Stimulated activated naive CD8-positive, alpha-beta T cell treated with anti-CD3 and anti-CD28 coated beads, Interleukin-15, Interleukin-2, amounts not matched to agents 100 ng/mL and 50 ng/mL, for 24 hours (primary cell): ENCODE measurements around the gene BMP7.
"Not testable (repeated sequence)": the region's sequence is repeated elsewhere in the genome, so short reads cannot be mapped to it uniquely, and the experiment has no call there.

Experiments
- H3K27ac Mint-ChIP-seq: one replicate; pipeline ENCODE4 v1.8.0; 2021; ENCODE audit warnings: mild to moderate bottlenecking, mixed read lengths
- H3K27me3 Mint-ChIP-seq: one replicate; pipeline ENCODE4 v1.8.0; 2021; ENCODE audit warnings: mixed read lengths
- H3K36me3 Mint-ChIP-seq: one replicate; pipeline ENCODE4 v1.8.0; 2021; ENCODE audit warnings: low read depth, mixed read lengths
- H3K4me1 Mint-ChIP-seq: one replicate; pipeline ENCODE4 v1.8.0; 2021; ENCODE audit warnings: low read depth, mixed read lengths
- H3K4me3 Mint-ChIP-seq: one replicate; pipeline ENCODE4 v1.8.0; 2021; ENCODE audit warnings: mild to moderate bottlenecking, mixed read lengths
- H3K9me3 Mint-ChIP-seq: one replicate; pipeline ENCODE4 v1.8.0; 2021; ENCODE audit warnings: mixed read lengths

BMP7 gene

GRCh38 chr20:57292611-57293010 is 26.2 kb upstream of the BMP7 start:
- Mint-ChIP-seq H3K36me3 (no peaks in the 10 kb centered on the region), H3K27ac (no peak overlapping the region), H3K4me3 (no peak overlapping the region), H3K9me3 (no peaks in the 10 kb centered on the region), H3K4me1 (no peaks in the 10 kb centered on the region), H3K27me3 (peaks cover 34% of the 10 kb centered on the region)

DNA sequence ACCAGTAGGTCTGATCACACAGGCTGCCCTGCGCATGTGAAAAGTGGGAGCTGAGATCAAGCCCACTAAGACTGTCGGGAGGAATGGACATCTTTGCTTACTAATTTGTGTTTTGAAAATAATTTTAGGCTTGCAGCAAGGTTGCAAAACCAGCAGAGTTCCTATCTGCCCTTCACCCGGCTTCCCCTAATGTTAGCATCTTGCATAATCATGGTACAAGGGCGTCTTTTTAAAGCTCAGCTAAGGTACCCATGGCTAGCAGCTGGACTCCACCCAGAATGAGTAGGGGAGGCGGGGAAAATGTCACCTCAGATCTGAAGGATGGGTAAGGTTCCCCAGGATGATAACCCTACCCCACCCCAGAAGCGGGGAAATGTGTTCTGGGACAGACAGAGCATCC is 25.3 kb upstream of the BMP7 start:
- no peak overlapping the region for H3K27ac Mint-ChIP-seq
- no peaks in the 10 kb centered on the region for H3K36me3 Mint-ChIP-seq
- H3K4me1 Mint-ChIP-seq: no peaks in the 10 kb centered on the region
- H3K9me3 Mint-ChIP-seq: no peaks in the 10 kb centered on the region
- no peak overlapping the region for H3K4me3 Mint-ChIP-seq
- H3K27me3 Mint-ChIP-seq: peaks cover 40% of the 10 kb centered on the region

GRCh38 chr20:57291003-57291402 is 24.6 kb upstream of the BMP7 start:
- Mint-ChIP-seq H3K27ac (no peak overlapping the region), H3K36me3 (no peaks in the 10 kb centered on the region), H3K4me1 (no peaks in the 10 kb centered on the region), H3K27me3 (peaks cover 46% of the 10 kb centered on the region), H3K4me3 (no peak overlapping the region), H3K9me3 (no peaks in the 10 kb centered on the region)

DNA sequence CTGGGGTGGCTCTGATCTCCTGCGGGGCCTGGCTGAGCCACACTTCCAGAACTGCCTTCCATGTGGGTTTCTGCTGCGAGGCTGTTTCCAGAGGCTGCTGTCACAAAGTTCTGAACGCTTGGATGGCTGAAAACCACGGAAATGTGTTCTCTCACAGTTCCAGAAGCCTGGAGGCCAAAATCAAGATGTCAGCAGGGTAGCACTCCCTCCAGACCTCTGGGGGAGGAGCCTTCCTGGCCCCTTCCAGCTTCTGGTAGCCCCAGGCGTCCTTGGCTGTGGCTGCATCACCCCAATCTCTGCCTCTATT is 23.7 kb upstream of the BMP7 start:
- H3K4me3 Mint-ChIP-seq: no peak overlapping the region
- H3K27me3 Mint-ChIP-seq: peaks cover 46% of the 10 kb centered on the region
- no peak overlapping the region for H3K27ac Mint-ChIP-seq
- H3K9me3 Mint-ChIP-seq: no peaks in the 10 kb centered on the region
- H3K4me1 Mint-ChIP-seq: no peaks in the 10 kb centered on the region
- no peaks in the 10 kb centered on the region for H3K36me3 Mint-ChIP-seq

DNA sequence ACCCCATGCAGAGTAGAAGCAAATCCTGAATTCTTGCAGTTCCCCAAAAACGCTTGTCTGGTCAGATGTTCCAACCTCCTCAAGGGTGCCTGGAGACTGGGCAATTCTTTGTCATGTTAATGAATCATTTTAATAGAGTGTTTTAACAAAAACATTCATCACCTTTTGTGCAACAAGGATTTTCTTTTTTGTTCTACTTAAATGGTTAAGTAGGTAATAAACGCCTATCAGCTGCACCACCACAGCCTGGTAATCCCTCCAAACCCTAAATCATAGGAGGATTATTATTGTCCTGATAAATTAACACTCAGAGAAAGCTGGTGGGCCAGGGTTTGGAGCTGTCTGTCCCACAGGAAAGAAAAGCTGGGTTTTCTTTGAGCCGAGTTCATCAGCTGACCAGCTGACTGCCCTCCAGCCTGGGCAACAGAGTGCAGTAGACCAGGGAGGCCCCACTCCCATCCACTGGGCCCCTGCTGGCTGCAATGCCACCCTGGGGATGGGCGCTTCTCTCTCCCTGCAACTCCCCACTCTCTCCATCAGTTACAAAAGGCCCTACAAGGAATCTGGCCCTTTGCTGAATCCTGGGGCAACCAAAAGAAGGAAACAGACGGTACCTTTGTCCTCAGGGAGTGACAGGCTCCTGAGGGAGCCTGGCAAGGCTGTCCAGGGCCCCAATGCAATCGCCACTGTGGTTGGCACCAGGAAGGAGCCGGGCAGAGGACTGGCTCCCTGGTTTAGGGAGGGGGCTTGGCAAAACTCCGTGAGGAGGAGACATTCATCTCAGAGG is 23.1 kb upstream of the BMP7 start:
- Mint-ChIP-seq H3K36me3 (no peaks in the 10 kb centered on the region), H3K4me1 (no peaks in the 10 kb centered on the region), H3K27me3 (peaks cover 46% of the 10 kb centered on the region), H3K27ac (no peak overlapping the region), H3K9me3 (no peaks in the 10 kb centered on the region), H3K4me3 (no peak overlapping the region)

DNA sequence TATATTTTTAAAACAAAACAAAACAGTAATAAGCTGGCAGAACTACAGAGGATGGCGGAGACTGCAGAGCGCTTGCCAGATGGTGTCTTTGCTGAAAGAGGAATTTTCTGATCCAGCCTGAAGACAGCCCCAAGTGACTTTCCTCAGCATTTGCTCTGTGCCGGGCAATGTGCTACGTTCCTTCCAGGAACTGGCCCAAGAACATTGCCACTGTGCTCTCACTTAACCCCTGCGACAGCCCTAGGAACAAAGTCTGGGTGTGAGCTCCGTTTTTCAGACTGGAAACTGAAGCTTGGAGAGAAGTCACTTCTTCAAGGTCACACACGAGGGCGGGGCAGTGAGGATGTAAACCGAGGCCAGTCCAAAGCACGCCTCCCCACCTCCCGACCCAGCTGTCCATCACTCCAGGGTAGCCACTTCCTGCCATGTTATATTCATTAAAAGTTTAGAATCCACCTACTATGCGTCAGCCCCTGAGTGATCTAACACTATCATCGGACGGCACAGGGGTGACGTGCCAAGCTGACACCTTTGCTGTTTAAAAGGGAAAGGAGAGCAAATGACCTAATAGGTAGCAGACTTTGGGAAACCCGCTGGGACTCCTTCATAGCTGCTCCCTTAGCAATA is 22.3 kb upstream of the BMP7 start:
- H3K27me3 Mint-ChIP-seq: peaks cover 53% of the 10 kb centered on the region
- no peaks in the 10 kb centered on the region for H3K4me1 Mint-ChIP-seq
- no peak overlapping the region for H3K4me3 Mint-ChIP-seq
- H3K27ac Mint-ChIP-seq: no peak overlapping the region
- no peaks in the 10 kb centered on the region for H3K36me3 Mint-ChIP-seq
- H3K9me3 Mint-ChIP-seq: no peaks in the 10 kb centered on the region

- Mint-ChIP-seq H3K4me3 (no peak overlapping the region), H3K9me3 (no peaks in the 10 kb centered on the region), H3K27me3 (peaks cover 59% of the 10 kb centered on the region), H3K36me3 (no peaks in the 10 kb centered on the region), H3K27ac (no peak overlapping the region), H3K4me1 (no peaks in the 10 kb centered on the region)
Measured at GRCh38 chr20:57287901-57288300, 21.5 kb upstream of the BMP7 start.

DNA sequence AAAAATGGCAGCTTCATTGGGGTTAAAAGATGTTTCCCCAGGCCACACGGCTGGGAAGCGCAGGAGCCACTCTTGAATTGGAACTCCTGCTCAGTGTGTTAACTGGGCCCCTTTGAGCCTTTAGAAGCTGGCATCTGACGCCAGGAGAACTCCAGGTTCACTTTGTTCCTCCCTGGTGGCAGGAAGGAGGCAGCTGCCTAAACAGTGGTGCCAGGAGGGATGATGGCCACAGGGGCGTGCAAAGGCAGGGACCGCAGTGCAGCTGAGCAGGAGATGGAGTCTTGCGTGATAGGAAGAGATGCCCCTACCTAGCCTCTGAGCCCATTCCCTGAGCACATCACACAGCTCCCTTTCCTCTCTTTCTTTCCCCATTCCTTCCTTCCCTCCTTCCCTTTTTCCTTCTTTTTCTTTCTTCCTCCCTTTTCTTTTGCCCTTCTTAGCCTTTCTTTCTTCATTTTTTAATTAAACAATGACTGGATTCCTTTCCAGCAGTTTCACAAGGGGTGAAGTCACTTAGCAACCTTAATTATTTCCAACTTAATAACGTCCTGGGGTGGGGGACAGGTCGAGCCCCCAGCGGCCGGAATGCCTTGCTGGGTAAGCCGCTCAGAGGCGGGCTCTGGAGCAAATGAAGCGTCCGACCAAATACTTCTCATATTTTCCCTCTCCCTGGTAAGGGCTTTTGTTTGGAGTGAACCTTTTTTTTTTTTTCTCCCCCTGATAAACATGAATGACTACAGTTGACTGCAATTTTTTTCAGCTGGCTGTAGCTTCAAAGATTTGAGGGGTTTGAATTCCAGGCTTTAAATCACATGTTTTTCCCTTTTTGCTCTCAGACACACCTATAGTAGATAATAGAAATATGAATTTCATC is 20.8 kb upstream of the BMP7 start:
- Mint-ChIP-seq H3K9me3 (no peaks in the 10 kb centered on the region), H3K27ac (no peak overlapping the region), H3K4me3 (no peak overlapping the region), H3K36me3 (no peaks in the 10 kb centered on the region), H3K4me1 (no peaks in the 10 kb centered on the region), H3K27me3 (peaks cover 58% of the 10 kb centered on the region)

DNA sequence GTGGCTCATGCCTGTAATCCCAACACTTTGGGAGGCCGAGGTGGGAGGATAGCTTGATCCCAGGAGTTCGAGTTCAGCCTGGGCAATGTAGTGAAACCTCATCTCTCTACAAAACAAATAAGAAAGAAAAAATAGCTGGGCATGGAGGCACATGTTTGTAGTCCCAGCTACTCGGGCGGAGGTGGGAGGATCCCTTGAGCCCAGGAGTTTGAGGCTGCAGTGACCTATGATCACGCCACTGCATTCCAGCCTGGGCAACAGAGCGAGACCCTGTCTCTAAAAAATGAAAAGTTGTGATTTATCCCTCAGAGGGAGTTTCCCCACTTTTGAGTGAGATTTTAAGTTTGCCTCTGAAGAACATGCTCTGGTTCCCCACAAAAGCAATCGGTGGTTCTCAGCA is 17.4 kb upstream of the BMP7 start:
- Mint-ChIP-seq H3K27ac (no peak overlapping the region), H3K4me3 (no peak overlapping the region), H3K27me3 (peaks cover 61% of the 10 kb centered on the region), H3K9me3 (no peaks in the 10 kb centered on the region), H3K36me3 (no peaks in the 10 kb centered on the region), H3K4me1 (no peaks in the 10 kb centered on the region)

DNA sequence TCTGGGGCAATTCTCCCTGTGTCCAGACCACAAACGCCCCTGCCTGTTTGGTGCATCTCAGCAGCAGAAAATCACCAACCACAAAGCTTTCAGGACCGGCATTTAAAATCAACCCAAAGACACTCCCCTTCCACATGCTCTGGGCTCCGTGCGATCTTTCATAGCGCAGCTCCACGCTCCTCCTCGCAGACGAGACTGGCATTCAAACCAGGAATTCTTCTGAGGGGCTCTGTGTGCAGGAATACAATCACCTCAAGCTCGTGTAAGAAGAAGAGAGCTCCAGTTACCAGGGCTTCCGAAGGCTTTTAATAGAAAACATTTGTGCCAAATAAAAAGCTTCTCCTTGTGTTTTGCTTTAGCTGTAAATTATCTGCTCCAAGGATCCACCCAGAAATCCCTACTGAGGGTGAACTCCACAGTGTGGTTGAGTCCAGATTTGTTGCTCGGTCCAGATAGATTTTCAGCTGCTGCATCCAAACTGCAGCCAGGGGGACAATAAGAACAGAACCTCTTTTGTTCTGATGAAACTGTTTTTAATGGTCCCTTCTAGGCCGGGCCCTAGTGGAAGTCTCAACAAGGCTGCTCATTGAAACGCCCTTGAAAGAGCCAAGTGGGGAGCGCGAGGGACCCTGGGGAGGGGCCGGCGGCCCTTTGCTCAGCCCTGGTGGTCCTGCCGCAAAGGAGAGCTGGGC is 16.4 kb upstream of the BMP7 start:
- H3K27me3 Mint-ChIP-seq: peaks cover 51% of the 10 kb centered on the region
- no peak overlapping the region for H3K27ac Mint-ChIP-seq
- H3K4me3 Mint-ChIP-seq: no peak overlapping the region
- no peaks in the 10 kb centered on the region for H3K4me1 Mint-ChIP-seq
- no peaks in the 10 kb centered on the region for H3K36me3 Mint-ChIP-seq
- H3K9me3 Mint-ChIP-seq: no peaks in the 10 kb centered on the region

GRCh38 chr20:57281900-57282299 is 15.5 kb upstream of the BMP7 start:
- Mint-ChIP-seq H3K36me3 (no peaks in the 10 kb centered on the region), H3K4me1 (no peaks in the 10 kb centered on the region), H3K27me3 (peaks cover 42% of the 10 kb centered on the region), H3K27ac (no peak overlapping the region), H3K4me3 (no peak overlapping the region), H3K9me3 (no peaks in the 10 kb centered on the region)

- Mint-ChIP-seq H3K36me3 (no peaks in the 10 kb centered on the region), H3K4me1 (no peaks in the 10 kb centered on the region), H3K27ac (no peak overlapping the region), H3K27me3 (peaks cover 43% of the 10 kb centered on the region), H3K4me3 (no peak overlapping the region), H3K9me3 (no peaks in the 10 kb centered on the region)
Measured at GRCh38 chr20:57280221-57280620, 13.8 kb upstream of the BMP7 start.

DNA sequence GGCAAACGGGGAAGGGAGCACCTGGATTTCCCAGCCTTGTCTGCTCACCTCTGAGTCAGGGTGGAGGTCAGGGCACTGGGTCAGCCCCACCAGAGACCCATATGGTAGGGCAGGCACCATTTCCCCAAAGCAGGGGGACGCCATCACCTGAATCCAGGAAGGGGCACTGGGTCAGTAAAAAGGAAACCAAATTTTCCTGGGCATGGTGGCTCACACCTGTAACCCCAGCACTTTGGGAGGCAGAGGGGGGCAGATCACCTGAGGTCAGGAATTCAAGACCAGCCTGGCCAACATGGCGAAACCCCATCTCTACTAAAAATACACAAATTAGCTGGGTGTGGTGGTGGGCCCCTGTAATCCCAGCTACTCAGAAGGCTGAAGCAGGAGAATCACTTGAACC is 13.1 kb upstream of the BMP7 start:
- not testable (repeated sequence) for H3K9me3 Mint-ChIP-seq, H3K27ac Mint-ChIP-seq, H3K4me1 Mint-ChIP-seq, H3K36me3 Mint-ChIP-seq, H3K4me3 Mint-ChIP-seq
- peaks cover 47% of the 10 kb centered on the region for H3K27me3 Mint-ChIP-seq

DNA sequence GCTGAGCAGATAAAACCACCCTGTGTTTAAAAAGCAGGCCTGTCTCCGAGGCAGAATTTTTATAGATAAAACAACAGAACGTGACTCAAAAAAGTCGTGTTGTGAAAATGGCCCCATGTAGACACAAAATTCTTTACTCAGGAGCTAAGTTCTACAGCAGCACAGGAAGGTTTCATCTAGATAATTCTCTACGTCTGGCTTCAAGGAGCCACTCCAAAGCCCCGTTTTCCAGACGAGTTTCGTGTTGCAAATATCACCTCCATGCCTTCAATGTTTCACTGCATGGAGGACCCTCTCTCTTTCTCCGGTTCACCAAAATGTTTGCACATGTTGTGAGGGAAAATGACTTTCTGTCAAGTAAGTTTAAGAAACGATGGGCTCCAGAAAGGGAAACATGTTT is 12.0 kb upstream of the BMP7 start:
- H3K4me1 Mint-ChIP-seq: no peaks in the 10 kb centered on the region
- peaks cover 44% of the 10 kb centered on the region for H3K27me3 Mint-ChIP-seq
- H3K9me3 Mint-ChIP-seq: no peaks in the 10 kb centered on the region
- no peak overlapping the region for H3K4me3 Mint-ChIP-seq
- no peaks in the 10 kb centered on the region for H3K36me3 Mint-ChIP-seq
- H3K27ac Mint-ChIP-seq: no peak overlapping the region
